Karpas-422 (cell line): Measurements from ENCODE around the gene RELN. TPM values are rescaled to one million over a fixed set of nuclear protein-coding genes. Genes with fewer than 3 reads are reported as not detected.

ENCODE experiments used
- DNase-seq: peaks from one replicate; pipeline ENCODE4 v3.0.0-alpha.2; 2015
- H2AFZ ChIP-seq: fragments of 200-600 bp; sonication (generic); 2 replicates; pipeline ENCODE4 v1.6.1; 2014; ENCODE audit warnings: antibody characterized with exemption, low read length, mixed read lengths
- H3K27ac ChIP-seq: fragments of 200-600 bp; sonication (generic); 2 replicates; pipeline ENCODE4 v1.5.1; 2014; ENCODE audit warnings: mild to moderate bottlenecking, low read length, moderate library complexity
- H3K27me3 ChIP-seq: fragments of 200-600 bp; sonication (generic); 2 replicates; pipeline ENCODE4 v1.6.1; 2014; ENCODE audit warnings: low read length, mixed read lengths
- H3K36me3 ChIP-seq: fragments of 200-600 bp; sonication (generic); 2 replicates; pipeline ENCODE4 v1.6.1; 2014; ENCODE audit warnings: low read length, mixed read lengths; ENCODE audit not compliant: insufficient read depth
- H3K4me1 ChIP-seq: fragments of 200-600 bp; sonication (generic); 2 replicates; pipeline ENCODE4 v1.6.1; 2014; ENCODE audit warnings: mild to moderate bottlenecking, low read length, mixed read lengths
- H3K4me2 ChIP-seq: fragments of 200-600 bp; sonication (generic); 2 replicates; pipeline ENCODE4 v1.6.1; 2014; ENCODE audit warnings: low read length, low read depth, mild to moderate bottlenecking; ENCODE audit not compliant: poor library complexity, severe bottlenecking
- H3K4me3 ChIP-seq: fragments of 200-600 bp; sonication (generic); 2 replicates; pipeline ENCODE4 v1.5.1; 2014; ENCODE audit warnings: mild to moderate bottlenecking, antibody characterized with exemption, low read length, mixed read lengths
- H3K79me2 ChIP-seq: fragments of 200-600 bp; sonication (generic); 2 replicates; pipeline ENCODE4 v1.6.1; 2014; ENCODE audit warnings: mild to moderate bottlenecking, low read length, mixed read lengths
- H3K9ac ChIP-seq: fragments of 200-600 bp; sonication (generic); 2 replicates; pipeline ENCODE4 v1.6.0; 2014; ENCODE audit warnings: low read length
- H3K9me2 ChIP-seq: fragments of 200-600 bp; sonication (generic), shearing (Covaris generic); replicated peaks from 2 replicates; pipeline ENCODE4 v1.6.0; 2014; ENCODE audit warnings: mild to moderate bottlenecking, low read length, moderate library complexity; ENCODE audit not compliant: insufficient read depth
- H3K9me3 ChIP-seq: fragments of 300-700, 200-600 bp; sonication (generic); 2 replicates; pipeline ENCODE4 v1.6.1; 2014; ENCODE audit warnings: low read length, mixed read lengths
- H4K20me1 ChIP-seq: fragments of 200-600 bp; sonication (generic); 2 replicates; pipeline ENCODE4 v1.6.1; 2014; ENCODE audit warnings: mild to moderate bottlenecking, antibody characterized with exemption, low read length, low read depth; ENCODE audit not compliant: insufficient read depth
- total RNA-seq: library from RNA; depleted of rRNA; stranded (reverse); fragments of >200 nt; shearing (Covaris generic); gene quantifications from 2 replicates; pipeline ENCODE4 v1.2.3, GENCODE V29; 2014; ENCODE audit warnings: low replicate concordance

RELN gene
- total RNA-seq, 1 experiment from 2014 or later, result not detected

GRCh38 chr7:103889451-103889850, 100.0 kb downstream of the RELN start:
- H3K27me3 ChIP-seq, result no peaks in the 10 kb centered on the region
- no peak for DNase-seq

DNA sequence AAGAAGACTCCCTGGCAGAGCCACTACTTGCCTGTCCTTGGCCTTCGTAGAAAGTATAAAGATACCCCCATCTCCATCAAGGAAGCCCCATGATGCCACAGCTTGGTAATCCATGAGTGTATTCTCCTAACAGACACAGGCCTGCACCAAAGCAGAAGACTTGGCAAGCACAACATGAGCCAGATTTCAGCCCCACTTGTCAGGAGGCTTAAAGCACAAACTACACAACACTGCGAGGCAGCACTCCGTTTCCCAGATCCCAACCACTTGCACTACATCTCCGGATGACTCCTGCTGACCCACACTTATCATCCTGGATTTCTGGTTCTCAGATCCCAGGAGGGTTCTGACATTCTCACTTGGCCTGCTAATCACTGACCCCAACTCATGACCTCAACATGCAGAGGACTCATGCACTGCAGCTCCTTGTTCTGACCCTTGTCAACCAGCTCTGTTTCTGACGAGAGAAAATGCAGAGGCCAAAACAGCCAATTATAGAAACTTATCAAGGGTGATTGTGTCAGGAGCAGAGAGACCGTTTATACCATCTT, 100.8 kb downstream of the RELN start:
- DNase-seq, result no peak
- Histone ChIP-seq H4K20me1 (no peaks in the 10 kb centered on the region), H2AFZ (no peak overlapping the region)

More at GRCh38 chr7:103889451-103889850, 100.0 kb downstream of the RELN start:
- H2AFZ ChIP-seq, result no peak overlapping the region
- H3K4me3 ChIP-seq, result no peak overlapping the region
- H3K9me3 ChIP-seq, result no peaks in the 10 kb centered on the region
- H3K9me2 ChIP-seq, result no peaks in the 10 kb centered on the region
- H3K4me1 ChIP-seq, result no peaks in the 10 kb centered on the region
- no peaks in the 10 kb centered on the region for H3K79me2 ChIP-seq
- no peak overlapping the region for H3K9ac ChIP-seq
- H3K36me3 ChIP-seq, result no peaks in the 10 kb centered on the region
- H3K27ac ChIP-seq, result no peak overlapping the region
- no peaks in the 10 kb centered on the region for H4K20me1 ChIP-seq
- no peak overlapping the region for H3K4me2 ChIP-seq

DNA sequence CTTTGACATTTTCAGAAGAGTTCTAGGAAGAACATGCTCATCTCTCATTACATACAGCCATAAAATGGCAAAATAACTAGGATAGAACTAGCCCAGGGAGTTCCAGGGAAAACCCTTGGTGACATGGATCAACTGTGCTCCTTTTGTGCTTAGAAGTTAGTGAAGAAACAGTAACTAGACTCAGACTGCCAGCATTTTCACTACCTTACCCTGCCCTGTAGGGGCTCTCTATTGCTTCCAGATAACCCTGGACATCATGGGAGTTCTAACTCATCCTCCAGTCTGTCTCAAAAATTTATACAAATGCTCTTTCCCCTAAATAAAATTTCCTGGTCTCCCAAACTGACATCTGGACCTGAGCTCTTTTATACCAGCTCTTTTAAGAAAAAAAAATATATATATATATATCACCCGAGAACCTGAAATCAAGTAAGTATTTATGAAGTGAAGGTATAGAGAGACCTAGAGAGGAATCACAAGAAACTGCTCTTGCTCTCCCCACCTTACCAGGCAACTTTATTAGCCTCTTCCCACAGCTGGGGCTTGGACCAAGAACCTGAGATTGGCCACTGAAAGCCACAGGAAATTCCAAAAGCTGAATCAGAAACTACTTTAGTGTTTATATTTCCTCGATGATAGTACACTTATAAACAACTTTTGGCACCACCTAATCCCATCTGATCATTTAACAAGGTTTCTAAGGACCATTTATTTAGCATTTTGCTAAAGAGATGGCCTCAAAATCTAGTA, 101.4 kb downstream of the RELN start:
- Histone ChIP-seq H3K4me1 (no peaks in the 10 kb centered on the region), H3K4me2 (no peak overlapping the region), H3K36me3 (no peaks in the 10 kb centered on the region), H3K9me3 (no peaks in the 10 kb centered on the region), H3K27me3 (no peaks in the 10 kb centered on the region), H2AFZ (no peak overlapping the region), H3K9me2 (no peaks in the 10 kb centered on the region), H3K79me2 (no peaks in the 10 kb centered on the region), H3K27ac (no peak overlapping the region), H4K20me1 (no peaks in the 10 kb centered on the region), H3K4me3 (no peak overlapping the region), H3K9ac (no peak overlapping the region)
- no peak for DNase-seq

More for the DNA sequence above, 100.8 kb downstream of the RELN start:
- H3K9ac ChIP-seq, result no peak overlapping the region
- H3K36me3 ChIP-seq, result no peaks in the 10 kb centered on the region
- H3K79me2 ChIP-seq, result no peaks in the 10 kb centered on the region
- H3K4me1 ChIP-seq, result no peaks in the 10 kb centered on the region
- no peaks in the 10 kb centered on the region for H3K9me2 ChIP-seq
- no peak overlapping the region for H3K4me2 ChIP-seq
- H3K4me3 ChIP-seq, result no peak overlapping the region
- no peaks in the 10 kb centered on the region for H3K27me3 ChIP-seq
- H3K27ac ChIP-seq, result no peak overlapping the region
- H3K9me3 ChIP-seq, result no peaks in the 10 kb centered on the region

GRCh38 chr7:103887050-103887449, 102.4 kb downstream of the RELN start:
- Histone ChIP-seq H3K4me3 (no peak overlapping the region), H3K79me2 (no peaks in the 10 kb centered on the region), H3K27ac (no peak overlapping the region), H3K4me2 (no peak overlapping the region), H4K20me1 (no peaks in the 10 kb centered on the region), H3K9me3 (no peaks in the 10 kb centered on the region), H3K9me2 (no peaks in the 10 kb centered on the region), H3K4me1 (no peaks in the 10 kb centered on the region), H2AFZ (no peak overlapping the region), H3K27me3 (no peaks in the 10 kb centered on the region; the same call in 1 of the 2 replicates), H3K36me3 (no peaks in the 10 kb centered on the region), H3K9ac (no peak overlapping the region)
- peak; percentile 32 for DNase-seq

DNA sequence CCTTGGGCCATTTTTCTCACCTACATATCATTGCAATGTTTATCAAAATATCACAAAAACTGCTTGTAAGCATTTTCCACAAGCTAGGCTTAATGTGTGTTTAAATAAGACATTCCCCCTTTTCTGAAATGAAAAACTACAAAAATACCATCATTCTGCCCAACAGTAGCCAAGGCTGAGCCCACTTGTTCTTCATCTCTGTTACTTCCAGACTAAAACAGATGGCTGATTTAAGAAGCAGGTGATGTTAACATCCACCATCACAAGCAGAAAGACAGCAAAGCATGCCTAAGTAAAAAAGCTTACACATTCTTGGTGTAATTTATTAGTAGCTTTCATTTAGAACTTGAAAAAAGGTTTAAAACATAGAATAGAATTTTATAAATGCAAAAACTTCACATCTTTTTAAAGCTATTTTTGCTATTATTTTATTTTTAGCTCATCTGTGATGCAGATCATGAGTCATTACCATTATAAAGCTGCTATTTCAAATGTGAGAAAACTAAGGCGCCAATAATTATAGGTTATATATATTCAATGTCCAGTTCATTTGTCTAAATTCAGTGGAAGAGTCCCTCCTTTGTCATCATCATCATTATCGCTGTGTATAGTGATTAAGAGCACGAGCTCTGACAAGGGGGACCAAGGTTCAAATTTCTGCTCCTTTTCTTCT, 109.4 kb downstream of the RELN start:
- Histone ChIP-seq H3K4me3 (no peak overlapping the region), H3K79me2 (no peaks in the 10 kb centered on the region), H3K4me2 (no peak overlapping the region), H3K9me2 (no peaks in the 10 kb centered on the region), H4K20me1 (no peaks in the 10 kb centered on the region), H3K27me3 (no peaks in the 10 kb centered on the region; the same call in 1 of the 2 replicates), H3K27ac (no peak overlapping the region), H3K9ac (no peak overlapping the region), H3K9me3 (no peaks in the 10 kb centered on the region), H3K4me1 (no peaks in the 10 kb centered on the region), H3K36me3 (no peaks in the 10 kb centered on the region), H2AFZ (no peak overlapping the region)
- no peak for DNase-seq

DNA sequence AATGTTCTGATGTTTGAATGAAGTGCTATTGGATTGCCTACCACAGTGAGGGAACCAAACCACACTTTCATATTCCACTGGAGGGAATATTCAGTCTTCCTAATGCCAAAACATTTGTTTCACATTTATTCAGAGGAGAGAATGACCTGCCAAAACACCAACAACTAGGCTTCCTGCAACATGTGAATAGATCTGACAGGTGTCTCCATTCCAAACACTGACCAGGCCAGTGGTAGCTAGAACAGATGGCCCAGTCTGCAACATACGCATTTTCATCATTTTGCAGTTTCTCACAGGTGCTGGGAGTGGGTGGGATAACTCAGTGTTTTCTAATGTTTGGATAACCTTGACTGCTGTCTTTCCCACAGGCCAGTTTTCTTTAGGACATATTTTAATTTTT, 110.0 kb downstream of the RELN start:
- Histone ChIP-seq H3K79me2 (no peaks in the 10 kb centered on the region), H3K36me3 (no peaks in the 10 kb centered on the region), H3K4me3 (no peak overlapping the region), H3K9me2 (no peaks in the 10 kb centered on the region), H3K27ac (no peak overlapping the region), H3K4me1 (no peaks in the 10 kb centered on the region), H3K4me2 (no peak overlapping the region), H3K9me3 (no peaks in the 10 kb centered on the region), H4K20me1 (no peaks in the 10 kb centered on the region), H3K27me3 (no peaks in the 10 kb centered on the region; the same call in 1 of the 2 replicates), H2AFZ (no peak overlapping the region), H3K9ac (no peak overlapping the region)
- no peak for DNase-seq

DNA sequence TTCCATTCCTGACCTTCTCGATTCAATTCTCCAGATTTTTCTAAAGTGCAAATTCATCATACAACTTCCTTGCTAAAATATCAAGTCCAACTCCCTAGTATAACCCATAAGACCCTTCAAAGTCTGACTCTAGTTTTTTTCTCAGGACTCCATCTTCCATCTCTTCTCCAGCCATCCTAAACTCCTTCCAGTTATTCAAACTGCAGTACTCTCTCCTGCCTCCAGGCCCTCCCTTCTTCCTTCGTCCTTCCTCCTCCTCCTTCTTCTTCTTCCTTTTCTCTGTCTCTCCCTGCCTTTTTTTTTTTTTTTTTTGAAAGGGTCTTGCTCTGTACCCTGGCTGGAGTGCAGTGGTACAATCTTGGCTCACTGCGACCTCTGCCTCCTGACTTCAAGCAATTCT, 111.9 kb downstream of the RELN start:
- no peaks in the 10 kb centered on the region for H3K79me2 ChIP-seq
- H3K9ac ChIP-seq, result no peak overlapping the region
- H4K20me1 ChIP-seq, result no peaks in the 10 kb centered on the region
- no peak overlapping the region for H3K4me3 ChIP-seq
- H3K4me1 ChIP-seq, result no peaks in the 10 kb centered on the region
- H3K27ac ChIP-seq, result no peak overlapping the region
- H3K36me3 ChIP-seq, result no peaks in the 10 kb centered on the region
- no peaks in the 10 kb centered on the region; the same call in 1 of the 2 replicates for H3K27me3 ChIP-seq
- no peaks in the 10 kb centered on the region for H3K9me2 ChIP-seq
- H2AFZ ChIP-seq, result no peak overlapping the region
- no peak overlapping the region for H3K4me2 ChIP-seq
- H3K9me3 ChIP-seq, result no peaks in the 10 kb centered on the region
- no peak for DNase-seq

- H2AFZ ChIP-seq, result no peak overlapping the region
- no peaks in the 10 kb centered on the region for H3K79me2 ChIP-seq
- no peak overlapping the region for H3K9ac ChIP-seq
- no peak overlapping the region for H3K27ac ChIP-seq
- H3K4me2 ChIP-seq, result no peak overlapping the region
- no peaks in the 10 kb centered on the region for H4K20me1 ChIP-seq
- no peak for DNase-seq
- no peaks in the 10 kb centered on the region for H3K4me1 ChIP-seq
- H3K9me2 ChIP-seq, result no peaks in the 10 kb centered on the region
- no peaks in the 10 kb centered on the region for H3K27me3 ChIP-seq
- no peaks in the 10 kb centered on the region for H3K9me3 ChIP-seq
- H3K4me3 ChIP-seq, result no peak overlapping the region
- no peaks in the 10 kb centered on the region for H3K36me3 ChIP-seq
Observed at GRCh38 chr7:103875718-103876117, 113.7 kb downstream of the RELN start.
